OCI-LY7 (cell line): ENCODE data around the gene RIMS1. TPM values are rescaled to one million over a fixed set of nuclear protein-coding genes. Genes with fewer than 3 reads are reported as not detected.

Experiments used
- BruUV-seq: library from RNA; stranded (reverse); fragments of 400-500 nt; replicated peaks from 2 replicates; lab custom pipeline; 2021; lab: Mats Ljungman, UMichigan
- CTCF ChIA-PET: fragments of 300-600 bp; sonication (Branson Sonifier 250); formaldehyde crosslinking; loops from one replicate; lab custom pipeline; 2022; ENCODE audit warnings: antibody characterized with exemption; ENCODE audit not compliant: unreplicated experiment; lab: Charles Lee
- POLR2A ChIA-PET: fragments of 300-600 bp; sonication (Branson Sonifier 250); formaldehyde crosslinking; loops from one replicate; lab custom pipeline; 2022; ENCODE audit warnings: antibody characterized with exemption; lab: Charles Lee
- DNase-seq: peaks from one replicate; pipeline ENCODE4 v3.0.0-alpha.2; 2015; ENCODE audit warnings: low spot score
- H2AFZ ChIP-seq: fragments of 200-600 bp; sonication (generic), shearing (Covaris generic); 2 replicates; pipeline ENCODE4 v1.6.1; 2014; ENCODE audit warnings: mild to moderate bottlenecking, antibody characterized with exemption, low read length, moderate library complexity
- H3K27ac ChIP-seq: fragments of 200-600 bp; sonication (generic); 2 replicates; pipeline ENCODE4 v1.5.1; 2014; ENCODE audit warnings: mixed run types, low read depth, mild to moderate bottlenecking, moderate library complexity, low read length, inconsistent platforms; ENCODE audit not compliant: poor library complexity, severe bottlenecking
- H3K36me3 ChIP-seq: fragments of 200-600 bp; sonication (generic); 2 replicates; pipeline ENCODE4 v1.6.1; 2014; ENCODE audit warnings: mild to moderate bottlenecking, antibody characterized with exemption, low read length, moderate library complexity, mixed read lengths; ENCODE audit not compliant: insufficient read depth
- H3K4me1 ChIP-seq: fragments of 200-600 bp; sonication (generic); 2 replicates; pipeline ENCODE4 v1.5.1; 2014; ENCODE audit warnings: mild to moderate bottlenecking, low read length; ENCODE audit not compliant: insufficient read depth, poor library complexity, severe bottlenecking
- H3K4me2 ChIP-seq: fragments of 200-600 bp; sonication (generic); 2 replicates; pipeline ENCODE4 v1.6.1; 2014; ENCODE audit warnings: mild to moderate bottlenecking, low read length
- H3K4me3 ChIP-seq: fragments of 200-600 bp; sonication (generic); 2 replicates; pipeline ENCODE4 v1.5.1; 2014; ENCODE audit warnings: mild to moderate bottlenecking, low read depth, low read length; ENCODE audit not compliant: poor library complexity, severe bottlenecking
- H3K79me2 ChIP-seq: fragments of 200-600 bp; sonication (generic); 2 replicates; pipeline ENCODE4 v1.6.1; 2016; ENCODE audit warnings: low read depth, mild to moderate bottlenecking, low read length, moderate library complexity, mixed read lengths; ENCODE audit not compliant: insufficient read depth
- H3K9me2 ChIP-seq: fragments of 200-600 bp; sonication (generic); 2 replicates; pipeline ENCODE4 v1.6.1; 2016; ENCODE audit warnings: mild to moderate bottlenecking, low read length, mixed read lengths; ENCODE audit not compliant: insufficient read depth
- H3K9me3 ChIP-seq: fragments of 200-600 bp; sonication (generic); 2 replicates; pipeline ENCODE4 v1.6.1; 2014; ENCODE audit warnings: mild to moderate bottlenecking, mixed run types, low read length, mixed read lengths
- H4K20me1 ChIP-seq: fragments of 200-600 bp; sonication (generic); 2 replicates; pipeline ENCODE4 v1.6.1; 2014; ENCODE audit warnings: mild to moderate bottlenecking, antibody characterized with exemption, low read length, moderate library complexity, mixed read lengths; ENCODE audit not compliant: insufficient read depth
- CTCF ChIP-seq: fragments of 200-600 bp; sonication (generic); conservative IDR thresholded peaks from 2 replicates; pipeline ENCODE4 v1.5.1; 2014; ENCODE audit warnings: mild to moderate bottlenecking, antibody characterized with exemption, low read length, moderate library complexity, mixed read lengths
- EZH2phosphoT487 ChIP-seq: fragments of 200-600 bp; sonication (generic); IDR thresholded peaks from 2 replicates; pipeline ENCODE4 v1.6.1; 2018; ENCODE audit warnings: low read depth, borderline replicate concordance, mild to moderate bottlenecking, mixed run types, antibody characterized with exemption, low read length, moderate library complexity, mixed read lengths
- intact Hi-C: fragments of 100-400 bp; cut with micrococcal nuclease; formaldehyde crosslinking; loops from one replicate; pipeline ENCODE4 v1.10.0; 2022; ENCODE audit not compliant: unreplicated experiment
- total RNA-seq, 2 experiments: library from RNA; depleted of rRNA in 1 of 2; stranded (reverse); fragments of >200 nt in 1 of 2; shearing (Covaris generic) in 1 of 2; gene quantifications; 2 replicates each; pipeline ENCODE4 v1.2.3, GENCODE V29; 2014 to 2022

RIMS1 gene
- total RNA-seq, 2 experiments from 2014 or later, result not detected

GRCh38 chr6:72035486-72035885 is 149.1 kb downstream of the RIMS1 start:
- no peaks in the 10 kb centered on the region for H3K36me3 ChIP-seq
- TF ChIP-seq EZH2phosphoT487, result no peak
- TF ChIP-seq CTCF, result no peak
- no peaks in the 10 kb centered on the region for H4K20me1 ChIP-seq
- H3K9me2 ChIP-seq, result no peaks in the 10 kb centered on the region
- ChIA-PET POLR2A (interaction anchor here (0.7 to 0.8 kb wide), 2 partner anchors 16 to 651 kb away, joined by 3 read pairs; no protein-coding TSS in a partner anchor), CTCF (no interaction called here)
- BruUV-seq, result no TSS peak
- intact Hi-C loops, result no loop called here
- DNase-seq, result no peak
- no peaks in the 10 kb centered on the region for H3K4me1 ChIP-seq
- H3K4me3 ChIP-seq, result no peak overlapping the region
- H3K9me3 ChIP-seq, result no peaks in the 10 kb centered on the region
- no peak overlapping the region for H3K4me2 ChIP-seq
- H3K27ac ChIP-seq, result no peak overlapping the region
- H3K79me2 ChIP-seq, result no peaks in the 10 kb centered on the region
- H2AFZ ChIP-seq, result no peak overlapping the region

GRCh38 chr6:72035966-72036365 is 149.6 kb downstream of the RIMS1 start:
- Histone ChIP-seq H2AFZ (no peak overlapping the region), H3K79me2 (no peaks in the 10 kb centered on the region), H3K9me2 (no peaks in the 10 kb centered on the region), H3K27ac (no peak overlapping the region), H3K36me3 (no peaks in the 10 kb centered on the region), H4K20me1 (no peaks in the 10 kb centered on the region), H3K4me1 (no peaks in the 10 kb centered on the region), H3K9me3 (no peaks in the 10 kb centered on the region), H3K4me3 (no peak overlapping the region), H3K4me2 (no peak overlapping the region)
- intact Hi-C loops, result no loop called here
- BruUV-seq, result no TSS peak
- no peak for TF ChIP-seq CTCF
- no peak for TF ChIP-seq EZH2phosphoT487
- DNase-seq, result no peak
- ChIA-PET CTCF (no interaction called here), POLR2A (interaction anchor here (0.6 kb wide), 1 partner anchor 269 kb away, joined by 4 read pairs; no protein-coding TSS in a partner anchor)

DNA sequence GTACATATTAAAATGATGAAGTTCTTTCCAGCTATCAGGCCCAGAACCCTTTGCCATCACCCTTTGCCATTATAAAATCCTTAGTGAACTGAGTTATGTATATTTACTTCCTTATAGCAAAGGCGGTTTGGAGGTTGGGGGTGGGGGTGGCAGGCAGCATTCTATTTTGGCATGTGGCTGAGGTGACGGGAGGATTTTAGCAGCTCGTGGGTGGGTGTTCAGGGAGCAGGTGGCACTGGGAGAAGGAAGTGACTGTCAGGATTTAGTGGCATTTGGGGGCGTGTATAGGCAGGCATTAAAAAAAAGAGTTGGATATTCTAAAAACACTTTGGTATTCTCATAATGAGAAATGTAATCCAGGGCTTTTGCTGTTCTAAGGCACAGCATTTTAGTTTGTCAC is 150.7 kb downstream of the RIMS1 start:
- intact Hi-C loops, result no loop called here
- Histone ChIP-seq H2AFZ (no peak overlapping the region), H3K79me2 (no peaks in the 10 kb centered on the region), H3K36me3 (no peaks in the 10 kb centered on the region), H3K4me1 (no peaks in the 10 kb centered on the region), H4K20me1 (no peaks in the 10 kb centered on the region), H3K4me3 (no peak overlapping the region), H3K27ac (no peak overlapping the region), H3K9me3 (no peaks in the 10 kb centered on the region), H3K9me2 (no peaks in the 10 kb centered on the region), H3K4me2 (no peak overlapping the region)
- TF ChIP-seq CTCF, result no peak
- no peak for TF ChIP-seq EZH2phosphoT487
- ChIA-PET POLR2A (interaction anchor here (0.7 kb wide), 1 partner anchor 635 kb away, joined by 3 read pairs; no protein-coding TSS in a partner anchor), CTCF (no interaction called here)
- no TSS peak for BruUV-seq
- no peak for DNase-seq
